T-helper 22 cell (primary cell): ENCODE measurements around the gene TYW1.
"Not testable (repeated sequence)": the region's sequence is repeated elsewhere in the genome, so short reads cannot be mapped to it uniquely, and the experiment has no call there.

Experiments
- DNase-seq: peaks from one replicate; pipeline ENCODE4 v3.0.0-alpha.2; 2020; ENCODE audit warnings: low read depth

The TYW1 gene

DNA sequence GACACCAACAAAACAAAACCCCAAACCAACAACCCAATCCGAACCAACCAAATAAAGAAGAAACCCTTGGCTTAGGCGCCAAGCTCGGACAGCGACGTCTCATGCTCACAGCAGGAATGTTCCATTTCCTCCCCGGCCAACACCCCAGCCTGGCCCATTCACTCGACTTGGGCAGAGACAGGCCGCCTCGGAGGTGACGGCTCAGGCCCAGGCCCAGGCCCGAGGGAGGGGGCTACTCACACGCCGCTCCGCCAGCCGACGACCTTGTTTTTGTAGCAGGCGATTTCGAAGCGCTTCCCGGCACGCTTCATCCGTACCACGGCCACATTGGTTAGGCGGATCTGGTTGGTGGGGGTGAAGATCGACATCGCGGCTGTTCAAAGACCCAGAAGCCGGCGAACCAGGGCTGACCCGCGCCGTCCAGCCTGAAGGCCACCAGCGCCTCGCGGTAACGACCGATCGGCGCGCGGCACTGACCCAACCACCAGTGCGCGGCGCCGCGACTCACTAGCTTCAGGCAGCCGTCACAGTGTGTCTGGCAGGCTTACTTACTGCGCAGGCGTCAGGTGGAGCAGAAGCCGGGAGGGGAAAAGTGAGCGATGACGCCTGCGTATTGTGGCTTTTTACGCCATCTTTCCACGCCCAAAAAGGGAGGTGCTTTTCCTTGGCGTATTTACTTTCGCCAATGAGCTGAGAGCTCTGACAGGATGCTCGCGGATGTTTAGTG is 1.4 kb upstream of the TYW1 start, which contains the start of gene SBDS:
Gene SBDS, minus strand, starts transcription at position 537 of the 727 bp plus-strand sequence. Its CDS starts 169 bp downstream, at position 368.
- DNase-seq, result peak; percentile 90

- DNase-seq, result not testable (repeated sequence)
Observed at GRCh38 chr7:67000601-67001258, 4.1 kb downstream of the TYW1 start.

DNA sequence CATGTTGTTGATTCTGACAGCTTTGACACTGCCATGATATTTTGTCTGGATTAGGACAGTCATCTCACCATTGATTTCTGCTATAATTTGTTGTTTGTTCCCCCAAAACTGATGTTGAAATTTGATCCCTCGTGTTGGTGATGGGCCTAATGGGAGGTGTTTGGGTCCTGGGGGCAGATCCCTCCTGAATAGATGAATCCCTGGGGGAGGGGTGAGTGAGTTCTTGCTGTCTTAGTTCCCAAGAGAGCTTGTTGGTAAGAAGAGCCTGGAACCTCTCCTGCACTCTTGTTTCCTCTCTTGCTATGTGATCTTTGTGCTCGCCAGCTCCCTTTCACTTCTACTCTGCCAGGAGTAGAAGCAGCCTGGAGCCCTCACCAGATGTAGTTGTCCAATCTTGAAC is 7.5 kb downstream of the TYW1 start:
- DNase-seq, result not testable (repeated sequence)

- DNase-seq, result no peak
Observed at GRCh38 chr7:67006965-67007364, 10.3 kb downstream of the TYW1 start.

- no peak for DNase-seq
Observed at GRCh38 chr7:67008260-67008659, 11.6 kb downstream of the TYW1 start.

- not testable (repeated sequence) for DNase-seq
Observed at GRCh38 chr7:67009677-67010076, 13.0 kb downstream of the TYW1 start.

DNA sequence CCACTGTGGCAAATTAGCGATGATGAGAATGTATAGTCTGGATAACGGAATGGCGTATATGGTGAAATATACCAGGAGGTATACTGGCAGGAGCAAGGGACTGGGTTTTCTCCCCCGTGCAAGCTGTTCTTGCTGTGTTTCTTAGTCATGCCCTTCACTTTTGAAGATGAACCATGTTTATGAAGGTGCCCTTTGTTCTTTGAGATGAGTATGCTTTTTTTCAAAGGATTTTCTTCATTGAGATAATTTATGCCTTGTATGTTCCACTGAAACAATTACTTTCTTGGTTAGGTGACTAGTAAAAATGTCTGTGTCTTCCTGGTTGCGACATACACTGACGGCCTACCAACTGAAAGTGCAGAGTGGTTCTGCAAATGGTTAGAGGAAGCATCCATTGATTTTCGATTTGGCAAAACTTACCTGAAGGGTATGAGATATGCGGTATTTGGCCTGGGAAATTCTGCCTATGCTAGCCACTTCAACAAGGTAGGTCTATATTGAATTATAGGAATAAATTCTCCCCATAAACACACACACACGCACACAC is 17.5 kb downstream of the TYW1 start:
- DNase-seq, result not testable (repeated sequence)

- not testable (repeated sequence) for DNase-seq
Observed at GRCh38 chr7:67017971-67018370, 21.3 kb downstream of the TYW1 start.

DNA sequence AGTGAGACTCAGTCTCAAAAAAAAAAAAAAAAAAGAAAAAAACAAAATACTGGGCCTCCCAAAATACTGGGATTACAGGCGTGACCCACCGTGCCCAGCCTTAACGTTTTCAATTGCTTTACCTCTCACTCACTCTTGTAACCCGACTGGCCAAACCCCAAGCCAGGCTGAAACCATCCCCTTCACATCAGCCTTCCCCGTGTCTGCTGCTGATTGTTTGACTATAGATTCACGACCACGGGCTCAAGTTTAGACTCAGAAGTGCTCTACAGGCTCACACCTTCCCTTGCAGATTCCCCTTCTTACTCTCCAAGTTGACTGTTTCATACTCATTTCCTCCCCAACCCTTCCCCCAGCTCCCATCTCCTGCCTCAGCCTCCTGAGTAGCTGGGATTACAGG is 22.3 kb downstream of the TYW1 start:
- DNase-seq, result no peak

DNA sequence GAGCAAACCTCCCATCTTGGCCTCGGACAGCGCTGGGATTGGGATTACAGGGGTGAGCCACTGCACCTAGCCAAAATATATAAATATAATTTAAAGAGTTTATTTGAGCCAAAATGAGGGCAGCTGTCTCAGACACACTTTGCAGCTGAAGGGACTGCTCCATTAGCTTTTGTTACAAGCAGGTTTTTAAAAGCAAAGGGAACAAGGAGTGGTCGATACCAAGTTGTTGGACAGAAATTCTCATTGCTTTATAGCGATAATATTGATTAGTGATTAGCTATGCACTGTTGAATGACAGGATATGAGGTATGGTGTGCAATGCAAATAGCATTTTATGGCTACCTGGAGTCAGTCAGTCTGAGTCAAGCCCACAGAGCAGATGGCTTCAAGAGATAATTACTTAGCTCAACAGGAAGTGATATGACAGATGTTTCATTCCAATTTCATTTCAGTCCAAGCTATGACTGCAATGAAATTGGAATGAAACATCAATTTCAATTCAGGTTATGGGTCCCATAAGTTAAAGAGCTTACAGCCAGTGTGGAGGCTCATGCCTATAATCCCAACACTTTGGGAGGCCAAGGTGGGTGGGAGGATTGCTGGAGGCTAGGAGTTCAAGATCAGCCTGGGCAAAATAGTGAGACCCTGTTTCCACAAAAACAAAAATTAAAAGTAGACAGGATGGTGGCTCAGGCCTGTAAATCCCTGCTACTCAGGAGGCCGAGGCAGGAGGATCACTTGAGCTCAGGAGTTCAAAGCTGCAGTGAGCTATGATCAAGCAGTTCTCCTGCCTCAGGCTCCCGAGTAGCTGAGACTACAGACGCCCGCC is 23.1 kb downstream of the TYW1 start:
- no peak for DNase-seq

DNA sequence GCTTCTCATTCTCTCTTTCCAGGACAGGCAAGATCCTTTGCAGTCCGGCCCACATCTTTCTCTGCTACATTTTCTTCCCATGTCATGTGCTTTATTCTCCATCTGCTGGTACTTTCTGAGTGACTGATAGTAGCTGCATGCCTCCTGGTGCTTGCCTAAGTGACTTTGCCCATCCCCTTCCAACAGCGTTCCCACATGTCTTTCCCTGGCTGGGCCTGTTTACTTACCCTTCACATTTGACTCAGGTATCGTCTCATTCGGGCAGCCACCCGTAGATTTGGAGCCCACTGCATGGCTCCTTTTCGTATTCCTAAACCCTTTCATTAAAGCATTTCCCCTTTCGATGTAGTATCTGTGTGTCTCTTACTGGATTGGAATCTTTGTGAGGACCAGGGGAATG is 24.6 kb downstream of the TYW1 start:
- DNase-seq, result no peak

- no peak for DNase-seq
Observed at GRCh38 chr7:67022511-67022910, 25.9 kb downstream of the TYW1 start.

DNA sequence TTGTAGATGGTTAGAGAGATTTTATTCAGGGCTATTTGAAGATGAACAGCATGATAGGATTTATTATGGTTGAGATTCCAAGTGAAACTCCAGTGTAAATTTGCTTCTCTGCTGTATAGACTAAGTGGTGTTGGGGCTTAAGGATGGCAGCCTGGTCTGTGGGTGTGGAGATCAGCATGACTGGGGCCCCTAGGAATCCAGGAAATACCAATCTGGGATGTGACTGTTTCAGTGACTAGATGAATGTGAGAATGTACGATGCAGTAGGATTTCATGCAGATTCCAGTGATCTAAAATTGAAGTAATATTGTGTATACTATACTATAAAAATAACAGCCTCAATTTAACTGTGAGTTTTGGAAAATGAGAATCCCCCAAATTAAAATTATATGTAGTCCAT is 28.8 kb downstream of the TYW1 start:
- DNase-seq, result not testable (repeated sequence)

DNA sequence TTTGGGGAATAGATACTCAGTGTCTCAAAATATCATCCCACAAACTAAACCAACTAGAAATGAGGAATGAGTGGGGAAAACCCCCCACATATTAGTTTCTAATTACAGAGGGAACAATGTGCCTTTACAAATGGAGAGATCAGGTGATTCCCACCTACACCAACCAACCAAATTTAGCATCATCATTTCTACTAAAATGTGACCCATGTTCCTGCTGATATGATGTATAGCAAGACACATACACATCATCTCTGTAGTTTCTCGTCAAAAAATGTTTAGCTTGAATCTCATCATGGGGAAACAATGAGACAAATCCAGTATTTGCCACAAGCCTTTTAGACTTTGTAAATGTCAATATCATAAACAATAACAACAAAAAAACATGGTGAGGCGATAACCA is 35.1 kb downstream of the TYW1 start:
- not testable (repeated sequence) for DNase-seq

DNA sequence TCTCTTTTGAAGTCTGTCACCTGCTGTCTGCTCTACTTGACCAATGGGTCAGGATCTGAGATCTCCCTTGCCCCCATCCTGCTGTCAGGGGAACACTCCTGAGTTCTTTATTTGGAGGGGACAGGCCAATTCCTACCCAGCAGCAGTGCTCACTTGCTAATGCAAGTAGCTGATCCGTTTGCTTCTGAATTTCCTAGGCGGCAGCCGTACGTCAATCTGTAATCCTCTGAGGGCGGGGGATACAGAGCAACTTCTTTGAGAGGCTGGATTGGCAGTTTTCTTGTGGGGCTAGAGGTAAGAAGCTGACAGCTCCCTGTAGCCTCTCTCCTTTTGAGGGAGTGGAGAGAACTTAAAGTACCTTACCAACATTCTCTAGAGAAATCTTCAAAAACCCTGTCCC is 36.6 kb downstream of the TYW1 start:
- no peak for DNase-seq

DNA sequence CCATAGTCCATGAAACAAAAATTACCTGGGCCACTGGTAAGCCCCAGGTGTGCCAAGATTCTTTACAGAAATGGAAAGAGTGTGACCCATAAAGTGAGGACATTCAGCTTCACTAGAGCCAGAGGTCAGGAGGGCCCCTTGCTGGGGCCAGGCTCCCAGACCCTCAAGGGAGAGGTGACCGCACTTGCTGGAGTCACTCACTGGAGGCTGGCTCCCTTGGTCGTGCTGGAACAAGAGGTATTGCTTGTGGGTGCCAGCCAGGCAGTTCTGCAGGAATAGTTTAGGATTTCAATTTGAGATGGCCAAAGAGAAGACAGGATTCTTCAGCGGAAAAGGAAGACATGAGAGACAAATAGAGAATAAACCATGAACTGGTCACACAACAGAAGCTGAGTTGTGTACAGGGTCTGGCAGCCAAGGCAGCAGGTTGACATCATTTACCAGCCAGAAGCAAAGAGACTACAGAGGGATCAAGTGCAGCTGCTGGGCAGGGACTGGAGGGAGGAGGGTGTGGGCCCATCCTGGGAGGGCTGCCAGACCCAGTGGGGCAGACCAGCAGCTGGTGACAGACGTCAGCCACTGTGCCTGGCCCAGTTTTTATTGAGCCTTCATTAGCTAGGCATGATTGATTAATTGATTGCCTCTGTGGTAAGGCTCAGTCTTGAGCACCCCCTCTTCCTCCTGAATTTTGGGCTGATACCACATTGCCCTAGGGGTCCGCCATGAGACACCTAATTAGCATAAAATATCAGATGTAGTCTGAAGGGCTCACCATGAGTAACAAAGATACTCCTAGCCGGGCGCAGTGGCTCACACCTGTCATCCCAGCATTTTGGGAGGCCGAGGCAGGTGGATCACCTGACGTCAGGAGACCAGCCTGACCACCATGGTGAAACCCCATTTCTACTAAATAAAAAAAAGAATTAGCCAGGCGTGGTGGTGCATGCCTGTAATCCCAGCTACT is 40.1 kb downstream of the TYW1 start:
- DNase-seq, result not testable (repeated sequence)

DNA sequence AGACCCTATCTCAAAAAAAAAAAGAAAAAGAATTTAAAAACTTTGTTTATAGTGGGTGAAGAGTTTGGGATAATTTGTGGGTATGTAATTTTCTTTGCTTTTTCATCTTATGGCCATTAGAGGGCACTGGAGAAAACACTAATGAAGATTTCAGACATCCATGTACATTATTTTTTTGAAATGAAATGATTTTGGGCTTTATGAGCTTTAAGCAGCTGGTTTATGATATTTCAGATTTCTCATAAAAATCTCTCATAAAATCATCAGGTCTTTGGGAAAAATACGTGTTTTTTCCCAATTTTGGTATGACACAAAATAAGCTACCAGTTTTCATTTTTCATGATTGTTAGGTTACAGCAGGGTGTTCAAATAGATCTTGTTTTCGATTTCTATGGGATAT is 44.2 kb downstream of the TYW1 start:
- not testable (repeated sequence) for DNase-seq

GRCh38 chr7:67042781-67043558 is 46.3 kb downstream of the TYW1 start:
- not testable (repeated sequence) for DNase-seq

- DNase-seq, result not testable (repeated sequence)
Observed at GRCh38 chr7:67043559-67043930, 46.9 kb downstream of the TYW1 start.

DNA sequence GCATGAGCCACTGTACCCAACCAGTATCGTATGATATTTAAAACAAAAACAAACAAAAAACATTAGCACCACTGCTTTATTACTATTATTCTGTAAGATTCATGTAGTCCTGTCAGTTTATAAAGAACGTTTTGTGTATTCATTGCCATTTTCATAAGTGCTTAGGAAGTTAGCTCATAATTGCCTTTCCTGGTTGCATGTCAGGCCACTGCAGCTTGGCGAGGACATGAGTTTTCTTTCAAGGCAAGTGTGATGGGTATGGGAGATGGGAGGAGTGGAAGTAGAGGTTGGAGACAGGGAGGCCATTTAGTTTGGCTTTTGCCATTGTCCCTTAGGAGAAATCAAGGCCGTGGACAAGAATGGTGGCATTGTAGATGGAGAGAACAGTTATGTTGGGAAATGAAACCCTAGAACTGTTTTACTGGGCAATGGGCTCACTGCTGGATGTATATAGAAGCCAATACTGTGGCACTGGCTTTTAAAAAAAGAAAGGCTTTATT is 48.9 kb downstream of the TYW1 start:
- no peak for DNase-seq
